Smooth muscle cell (in vitro differentiated cells): ENCODE measurements around the gene PRSS23. TPM values are rescaled to one million over a fixed set of nuclear protein-coding genes. Genes with fewer than 3 reads are reported as not detected.
A peak's percentile ranks its signal among the peaks of the same experiment; 100 is the strongest.

Source experiments
- DNase-seq: peaks from one replicate; lab custom pipeline; 2025; ENCODE audit not compliant: unreplicated experiment; lab: John Stamatoyannopoulos, UW
- H2AFZ ChIP-seq: fragments of 200-600 bp; sonication (generic); 2 replicates; pipeline ENCODE4 v1.6.0; 2016; ENCODE audit warnings: antibody characterized with exemption, low read depth, mild to moderate bottlenecking
- H3F3A ChIP-seq: fragments of 200-600 bp; sonication (generic); 2 replicates; pipeline ENCODE4 v1.6.0; 2017; ENCODE audit warnings: antibody characterized with exemption, low read depth
- H3K27ac ChIP-seq: fragments of 200-600 bp; sonication (generic); 2 replicates; pipeline ENCODE4 v1.5.1; 2016; ENCODE audit warnings: low read depth, mild to moderate bottlenecking
- H3K27me3 ChIP-seq: fragments of 200-600 bp; sonication (generic); 2 replicates; pipeline ENCODE4 v1.6.1; 2016; ENCODE audit warnings: low read depth, mild to moderate bottlenecking
- H3K36me3 ChIP-seq: fragments of 200-600 bp; sonication (generic); 2 replicates; pipeline ENCODE4 v1.5.1; 2016; ENCODE audit warnings: low read depth
- H3K4me1 ChIP-seq: fragments of 200-600 bp; sonication (generic); 2 replicates; pipeline ENCODE4 v1.5.1; 2016; ENCODE audit warnings: low read depth
- H3K4me2 ChIP-seq: fragments of 200-600 bp; sonication (generic); 2 replicates; pipeline ENCODE4 v1.6.0; 2016; ENCODE audit warnings: mild to moderate bottlenecking
- H3K4me3 ChIP-seq: fragments of 200-600 bp; sonication (generic); 2 replicates; pipeline ENCODE4 v1.5.1; 2016; ENCODE audit warnings: mild to moderate bottlenecking
- H3K79me2 ChIP-seq: fragments of 200-600 bp; sonication (generic); 2 replicates; pipeline ENCODE4 v1.6.0; 2016; ENCODE audit warnings: low read depth, mild to moderate bottlenecking
- H3K9ac ChIP-seq: fragments of 200-600 bp; sonication (generic); 2 replicates; pipeline ENCODE4 v1.6.0; 2016; ENCODE audit warnings: low read depth
- H3K9me3 ChIP-seq: fragments of 200-600 bp; sonication (generic); replicated peaks from 2 replicates; pipeline ENCODE4 v1.5.1; 2016; ENCODE audit warnings: low read depth
- H4K20me1 ChIP-seq: fragments of 200-600 bp; sonication (generic); 2 replicates; pipeline ENCODE4 v1.6.0; 2016; ENCODE audit warnings: low read depth
- CTCF ChIP-seq: fragments of 200-600 bp; sonication (generic); IDR thresholded peaks from 2 replicates; pipeline ENCODE4 v1.5.1; 2017; ENCODE audit warnings: borderline replicate concordance, mild to moderate bottlenecking, antibody characterized with exemption; ENCODE audit not compliant: insufficient read depth, poor library complexity, severe bottlenecking
- WGBS: methylation state at CpG from one replicate; pipeline ENCODE4 v1.1.7; 2016; ENCODE audit warnings: low lambda C conversion rate; 5-methylcytosine and 5-hydroxymethylcytosine counted together
- polyA plus RNA-seq: library from polyadenylated mRNA; unstranded; fragments of >200 nt; fragmentation: Nextera tagmentation; extraction: Ambion mirVana; gene quantifications from 2 replicates; pipeline ENCODE4 v1.2.1, GENCODE V29; 2016
- total RNA-seq: library from RNA; depleted of rRNA; stranded (reverse); fragments of >200 nt; gene quantifications from 2 replicates; pipeline ENCODE4 v1.2.3, GENCODE V29; 2014

The PRSS23 gene
- total and polyA plus RNA-seq, 2 experiments from 2014 or later = 132 to 156 TPM

- no peak for DNase-seq
- Histone ChIP-seq H2AFZ (no peak overlapping the region), H3K4me2 (peak overlapping the region; percentile 95), H3F3A (peaks cover 30% of the 10 kb centered on the region), H3K79me2 (peaks cover 63% of the 10 kb centered on the region), H3K4me1 (peaks cover 70% of the 10 kb centered on the region), H3K9me3 (no peaks in the 10 kb centered on the region), H3K9ac (no peak overlapping the region), H3K27me3 (no peaks in the 10 kb centered on the region), H4K20me1 (no peaks in the 10 kb centered on the region), H3K27ac (peak overlapping the region; percentile 59), H3K36me3 (no peaks in the 10 kb centered on the region), H3K4me3 (peak overlapping the region; percentile 88)
- WGBS = 15% methylated on average over 3 of the region's 3 CpGs
- TF ChIP-seq CTCF = peak; percentile 37
Measured at GRCh38 chr11:86802601-86803051, 2.3 kb downstream of the PRSS23 start.

- WGBS = 53% methylated on average over 5 of the region's 5 CpGs
- peak overlapping the region; percentile 95 for H3K4me2 ChIP-seq
- DNase-seq = no peak
- H4K20me1 ChIP-seq = no peaks in the 10 kb centered on the region
- H2AFZ ChIP-seq = no peak overlapping the region
- no peaks in the 10 kb centered on the region for H3K27me3 ChIP-seq
- H3K27ac ChIP-seq = peak overlapping the region; percentile 59
- peaks cover 28% of the 10 kb centered on the region for H3F3A ChIP-seq
- H3K79me2 ChIP-seq = peaks cover 70% of the 10 kb centered on the region
- H3K4me3 ChIP-seq = peak overlapping the region; percentile 88
- peaks cover under 1% of the 10 kb centered on the region for H3K36me3 ChIP-seq
- peak overlapping the region; percentile 13 for H3K9ac ChIP-seq
- H3K9me3 ChIP-seq = no peaks in the 10 kb centered on the region
- no peak for TF ChIP-seq CTCF
- peaks cover 72% of the 10 kb centered on the region for H3K4me1 ChIP-seq
Measured at GRCh38 chr11:86803136-86804045, 3.0 kb downstream of the PRSS23 start.

GRCh38 chr11:86804951-86805350 lies 4.6 kb downstream of the PRSS23 start:
- Histone ChIP-seq H3F3A (peaks cover 14% of the 10 kb centered on the region), H3K9me3 (no peaks in the 10 kb centered on the region), H3K27ac (no peak overlapping the region), H3K79me2 (peaks cover 82% of the 10 kb centered on the region), H3K4me2 (no peak overlapping the region), H3K36me3 (peaks cover 8% of the 10 kb centered on the region), H3K9ac (no peak overlapping the region), H3K4me1 (peaks cover 69% of the 10 kb centered on the region), H3K27me3 (no peaks in the 10 kb centered on the region), H4K20me1 (no peaks in the 10 kb centered on the region), H2AFZ (no peak overlapping the region), H3K4me3 (no peak overlapping the region)
- 80% methylated on average over 4 of the region's 4 CpGs for WGBS
- TF ChIP-seq CTCF = no peak
- no peak for DNase-seq
